ENCODE measurements around the gene FRMD4A. TPM values are rescaled to one million over a fixed set of nuclear protein-coding genes. Genes with fewer than 3 reads are reported as not detected.

The FRMD4A gene
- total and polyA plus RNA-seq, 2 experiments from 2014 or later: 3.7 to 12.6 TPM

GRCh38 chr10:13617116-13617515 is 713.6 kb downstream of the FRMD4A start:
- H3K36me3 ChIP-seq: peaks cover 8% of the 10 kb centered on the region
- no peak for TF ChIP-seq CTCF (IDR thresholded peaks at IDR 0.05; ENCODE audit: low read depth, low read length)
- no peaks in the 10 kb centered on the region for H3K9me3 ChIP-seq (ENCODE audit: low read depth)
- no peaks in the 10 kb centered on the region for H3K27me3 ChIP-seq
- no peak overlapping the region for H3K4me3 ChIP-seq
- H3K4me1 ChIP-seq (ENCODE audit: low read depth): no peaks in the 10 kb centered on the region
- DNase-seq (ENCODE audit: low read depth in 1 of 2, low spot score in 1 of 2): no peak
- no peak overlapping the region for H3K27ac ChIP-seq

DNA sequence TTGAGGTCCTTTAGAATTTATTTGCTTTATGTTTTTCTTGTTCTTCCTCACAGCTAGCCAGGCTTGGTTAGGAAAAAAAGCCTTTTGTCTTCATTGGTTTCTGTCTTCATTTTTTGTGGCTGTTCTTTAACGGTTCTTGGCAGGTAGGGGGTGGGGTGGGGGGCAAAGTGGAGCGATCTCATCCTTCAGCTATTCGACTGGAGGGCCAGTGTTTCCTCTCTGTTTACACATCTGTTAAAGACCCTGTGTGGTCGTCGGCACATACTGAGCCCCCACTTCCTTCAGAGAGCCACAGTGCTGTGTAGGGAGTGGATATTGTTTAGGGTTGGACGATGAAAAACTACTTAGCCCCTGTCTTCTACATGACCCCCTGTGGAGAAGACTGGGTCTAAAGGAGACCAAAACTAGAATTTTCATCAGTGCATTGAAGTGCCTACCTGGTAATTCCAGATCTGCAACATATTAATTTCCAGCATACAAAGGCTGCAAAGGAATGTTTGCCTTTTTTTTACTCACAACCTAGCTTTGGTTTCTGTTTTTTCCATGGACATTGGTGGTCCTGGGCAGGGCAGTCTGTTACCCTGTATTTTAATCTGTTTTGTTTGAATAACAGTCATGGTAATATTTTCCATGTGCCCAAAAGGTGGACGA is 714.9 kb downstream of the FRMD4A start:
- Histone ChIP-seq H3K9me3 (ENCODE audit: low read depth) (no peaks in the 10 kb centered on the region), H3K27me3 (no peaks in the 10 kb centered on the region), H3K4me3 (no peak overlapping the region), H3K36me3 (peaks cover 8% of the 10 kb centered on the region), H3K27ac (no peak overlapping the region), H3K4me1 (ENCODE audit: low read depth) (no peaks in the 10 kb centered on the region)
- TF ChIP-seq CTCF (IDR thresholded peaks at IDR 0.05; ENCODE audit: low read depth, low read length): no peak
- DNase-seq (ENCODE audit: low read depth in 1 of 2, low spot score in 1 of 2): no peak

DNA sequence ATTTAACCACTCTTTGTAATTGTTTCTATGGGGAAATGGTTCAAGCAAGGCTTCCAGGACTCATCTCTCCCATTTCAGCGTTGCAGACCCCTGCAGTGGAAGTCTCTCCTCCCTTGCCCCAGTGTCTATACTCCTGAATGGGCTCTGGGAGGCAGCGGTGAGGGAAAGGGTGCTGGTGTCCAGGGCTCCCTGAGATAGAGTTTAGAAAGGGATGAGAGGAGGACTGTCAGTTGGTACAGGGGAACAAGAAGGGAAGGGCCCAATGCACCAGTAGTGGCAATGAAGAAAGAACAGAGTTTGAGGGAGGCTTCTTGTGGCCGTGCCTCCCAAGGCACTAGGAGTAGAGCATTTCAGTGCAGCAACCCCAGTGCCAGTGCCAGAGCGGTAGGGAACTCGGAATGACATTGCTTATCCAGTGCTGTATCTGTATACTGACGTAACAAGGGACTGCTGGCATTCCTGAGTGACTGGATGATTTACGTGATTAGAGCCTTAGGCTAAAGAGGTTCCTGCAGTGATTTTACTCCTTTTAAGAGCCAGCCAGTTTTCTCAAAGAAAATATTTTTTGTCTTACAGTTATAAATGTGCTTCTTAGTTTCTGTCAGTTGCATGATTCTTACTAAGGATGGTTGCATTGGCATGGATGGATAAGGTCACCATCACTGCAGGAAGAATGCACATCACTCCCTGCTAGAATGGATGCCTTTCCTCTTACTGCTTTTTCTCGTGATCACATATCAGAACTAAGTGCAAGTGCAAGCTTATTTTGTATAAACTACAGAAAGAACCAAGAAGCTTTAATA is 716.0 kb downstream of the FRMD4A start:
- H3K27ac ChIP-seq: no peak overlapping the region

DNA sequence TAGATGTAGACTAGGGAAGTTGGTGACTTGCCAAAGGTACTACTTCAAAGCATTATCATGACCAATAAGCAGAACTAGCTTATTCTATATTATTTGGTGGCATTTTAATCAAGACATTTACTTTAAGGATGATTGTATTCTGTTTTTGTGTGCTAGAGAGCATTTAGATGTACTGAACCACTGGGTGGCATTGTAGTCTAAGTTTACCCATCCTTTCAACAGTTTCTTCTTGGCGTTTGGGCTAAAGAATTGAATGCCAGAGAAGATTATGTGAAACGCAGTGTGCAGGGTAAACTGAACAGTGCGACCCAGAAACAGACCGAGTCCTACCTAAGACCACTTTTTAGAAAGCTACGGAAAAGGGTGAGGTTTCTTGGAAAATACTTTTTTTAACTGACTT is 717.2 kb downstream of the FRMD4A start:
- Histone ChIP-seq H3K27ac (no peak overlapping the region), H3K4me1 (ENCODE audit: low read depth) (no peaks in the 10 kb centered on the region), H3K27me3 (no peaks in the 10 kb centered on the region), H3K9me3 (ENCODE audit: low read depth) (no peaks in the 10 kb centered on the region), H3K36me3 (peaks cover 14% of the 10 kb centered on the region), H3K4me3 (no peak overlapping the region)
- peak; percentile 51 for TF ChIP-seq CTCF (IDR thresholded peaks at IDR 0.05; ENCODE audit: low read depth, low read length)
- peak; percentile 20 to 73 for DNase-seq (ENCODE audit: low read depth in 1 of 2, low spot score in 1 of 2)

More for the DNA sequence above, 716.0 kb downstream of the FRMD4A start:
- Histone ChIP-seq H3K9me3 (ENCODE audit: low read depth) (no peaks in the 10 kb centered on the region), H3K4me1 (ENCODE audit: low read depth) (no peaks in the 10 kb centered on the region), H3K27me3 (no peaks in the 10 kb centered on the region), H3K36me3 (peaks cover 14% of the 10 kb centered on the region), H3K4me3 (no peak overlapping the region)
- peak in 1 of 2 donors; percentile 9 for DNase-seq (ENCODE audit: low read depth in 1 of 2, low spot score in 1 of 2)
- no peak for TF ChIP-seq CTCF (IDR thresholded peaks at IDR 0.05; ENCODE audit: low read depth, low read length)

DNA sequence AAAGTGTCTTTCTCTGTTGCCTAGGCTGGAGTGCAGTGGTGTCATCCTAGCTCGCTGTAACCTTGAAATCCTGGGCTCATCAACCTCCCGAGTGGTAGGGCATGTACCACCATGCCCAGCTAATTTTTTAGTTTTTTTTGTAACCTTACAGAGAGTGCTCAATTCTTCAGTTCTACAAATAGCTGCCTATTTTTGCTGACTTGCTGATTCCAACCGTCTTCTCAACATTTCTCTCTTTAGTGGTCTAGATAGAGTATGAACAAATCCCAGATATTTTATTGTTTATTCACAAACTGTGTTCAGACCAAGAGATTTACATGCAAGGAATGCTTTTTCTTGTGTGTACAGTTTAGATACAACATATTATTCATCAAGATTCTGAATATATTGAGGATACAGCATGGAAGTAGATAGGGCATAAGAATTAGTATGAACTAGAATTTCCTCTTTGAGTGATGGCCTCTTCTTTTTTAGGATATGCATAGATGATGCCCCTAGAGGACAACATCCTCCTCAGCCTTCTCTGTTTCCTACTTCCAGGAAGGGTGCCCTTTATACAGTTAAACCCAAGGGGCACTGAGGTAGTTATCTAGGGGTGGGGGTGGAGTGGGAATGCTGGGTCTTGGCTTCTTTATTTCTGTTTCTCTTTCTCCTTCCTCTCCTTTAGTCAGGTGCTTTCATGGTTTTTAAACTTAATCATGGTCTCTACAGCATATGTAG is 717.9 kb downstream of the FRMD4A start:
- no peak for DNase-seq (ENCODE audit: low read depth in 1 of 2, low spot score in 1 of 2)
- Histone ChIP-seq H3K27me3 (no peaks in the 10 kb centered on the region), H3K27ac (no peak overlapping the region), H3K36me3 (peaks cover 14% of the 10 kb centered on the region), H3K4me1 (ENCODE audit: low read depth) (no peaks in the 10 kb centered on the region), H3K4me3 (no peak overlapping the region), H3K9me3 (ENCODE audit: low read depth) (no peaks in the 10 kb centered on the region)
- TF ChIP-seq CTCF (IDR thresholded peaks at IDR 0.05; ENCODE audit: low read depth, low read length): no peak
